ENCODE measurements around the gene CYTH1.

Gene CYTH1

DNA sequence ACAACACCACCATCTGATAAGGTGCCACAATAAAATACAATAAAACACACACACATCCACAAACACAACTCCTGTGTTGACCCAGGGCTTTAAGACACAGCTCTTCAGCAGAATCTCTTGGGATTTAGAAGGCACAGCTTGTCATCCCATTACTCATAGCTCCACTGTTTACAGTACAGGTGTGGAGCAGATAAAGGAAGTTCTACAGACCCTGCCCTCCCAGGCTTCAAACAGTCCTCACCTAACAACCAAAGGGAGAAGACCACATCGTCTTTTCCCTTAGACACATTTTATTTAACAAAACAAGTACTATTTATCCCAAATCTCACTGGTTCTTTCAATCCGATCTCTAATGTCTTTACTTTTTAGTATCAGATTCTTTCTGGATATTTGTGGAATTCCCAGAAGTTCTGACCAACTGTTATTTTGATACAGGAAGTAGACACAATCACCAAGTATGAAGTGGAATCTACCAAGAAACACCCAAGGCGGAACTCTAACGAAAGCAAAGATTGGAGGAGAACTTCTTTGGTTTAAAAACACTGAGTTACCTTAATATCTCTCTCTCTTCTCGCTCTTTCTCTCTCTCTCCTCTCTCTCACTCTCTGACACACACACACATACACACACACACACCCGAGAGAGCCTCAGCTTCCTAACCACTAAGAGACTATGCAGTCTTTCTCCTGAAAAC, 46.1 kb downstream of the CYTH1 start:
- no peak for DNase-seq (ENCODE audit: low read depth)

DNA sequence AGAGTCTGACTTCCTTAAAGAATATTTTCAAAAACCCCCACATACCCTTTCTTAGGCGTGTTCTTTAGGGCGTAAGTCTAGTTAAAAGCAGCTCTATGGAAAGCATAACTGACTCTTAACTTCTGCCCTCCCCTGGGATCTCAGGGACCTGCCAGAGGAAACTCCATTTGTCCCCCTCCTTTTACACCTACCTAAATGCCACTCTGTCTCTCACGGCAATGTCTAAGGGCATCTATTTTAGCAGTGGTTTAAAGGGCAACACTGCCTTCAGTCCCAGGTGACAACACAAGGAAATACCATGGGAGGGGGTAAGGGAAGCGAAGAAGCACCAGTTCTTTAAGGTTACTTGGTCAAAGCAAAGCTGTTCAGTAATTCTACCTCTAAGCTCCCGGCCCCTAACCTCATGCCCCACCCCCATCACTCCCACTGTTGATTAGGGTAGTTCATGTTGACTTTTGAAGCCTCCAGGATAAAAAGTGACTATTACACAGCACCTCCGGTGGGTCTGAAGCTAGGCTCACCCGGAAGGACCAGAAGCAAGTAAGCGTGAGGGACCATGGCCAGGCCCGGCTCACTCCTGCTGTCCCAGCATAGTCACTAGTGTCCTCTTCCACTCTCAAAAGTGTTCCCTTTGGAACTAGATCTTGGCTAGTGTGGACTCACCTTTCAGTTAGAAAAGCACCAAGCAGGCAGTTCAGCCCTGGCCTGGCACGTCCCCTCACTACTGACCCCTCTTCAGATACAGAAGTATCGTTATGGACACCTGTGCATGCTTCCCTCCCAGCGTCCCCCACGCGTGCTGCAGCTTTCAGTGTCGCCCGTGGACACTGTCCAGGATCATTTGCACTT, 47.1 kb downstream of the CYTH1 start:
- no peak for DNase-seq (ENCODE audit: low read depth)

DNA sequence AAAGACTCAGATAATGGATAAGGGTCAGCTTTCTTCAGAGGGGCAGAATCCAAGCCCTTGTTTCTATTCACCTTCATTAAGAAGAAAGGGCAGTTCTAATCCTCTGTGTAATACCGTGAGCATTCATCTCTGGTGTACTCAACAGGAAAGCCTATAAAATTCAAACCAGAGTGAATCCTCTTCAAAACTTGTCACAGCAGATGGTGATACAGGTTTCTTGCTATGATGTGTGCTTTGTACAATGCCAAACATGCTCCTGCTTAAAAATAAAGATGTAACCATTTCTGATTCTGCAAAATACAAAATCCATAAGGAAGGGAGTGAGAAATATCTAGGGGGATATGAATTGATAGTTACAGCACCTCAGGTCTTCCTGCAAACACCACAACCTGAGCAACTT, 49.7 kb downstream of the CYTH1 start:
- no peak for DNase-seq (ENCODE audit: low read depth)

GRCh38 chr17:78731904-78732303, 50.2 kb downstream of the CYTH1 start:
- no peak for DNase-seq (ENCODE audit: low read depth)

GRCh38 chr17:78729641-78730040, 52.4 kb downstream of the CYTH1 start:
- DNase-seq (ENCODE audit: low read depth): no peak

DNA sequence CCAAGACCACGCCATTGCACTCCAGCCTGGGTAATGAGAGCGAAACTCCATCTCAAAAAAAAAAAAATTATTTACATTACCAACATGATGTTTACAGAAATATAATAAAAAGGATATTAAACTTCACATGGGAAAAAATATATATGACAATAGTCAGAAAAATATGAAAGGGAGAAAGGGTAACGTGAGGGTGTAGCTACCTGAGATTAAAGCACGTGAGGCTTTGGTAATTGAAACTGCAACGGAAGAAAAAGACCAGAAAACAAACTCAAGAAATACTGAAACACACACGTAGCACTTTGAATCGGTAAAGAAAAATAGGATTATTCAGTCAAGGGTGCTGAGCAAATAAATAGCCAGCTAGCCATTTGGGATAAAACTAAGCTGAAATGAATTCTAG, 53.6 kb downstream of the CYTH1 start:
- no peak for DNase-seq (ENCODE audit: low read depth)

DNA sequence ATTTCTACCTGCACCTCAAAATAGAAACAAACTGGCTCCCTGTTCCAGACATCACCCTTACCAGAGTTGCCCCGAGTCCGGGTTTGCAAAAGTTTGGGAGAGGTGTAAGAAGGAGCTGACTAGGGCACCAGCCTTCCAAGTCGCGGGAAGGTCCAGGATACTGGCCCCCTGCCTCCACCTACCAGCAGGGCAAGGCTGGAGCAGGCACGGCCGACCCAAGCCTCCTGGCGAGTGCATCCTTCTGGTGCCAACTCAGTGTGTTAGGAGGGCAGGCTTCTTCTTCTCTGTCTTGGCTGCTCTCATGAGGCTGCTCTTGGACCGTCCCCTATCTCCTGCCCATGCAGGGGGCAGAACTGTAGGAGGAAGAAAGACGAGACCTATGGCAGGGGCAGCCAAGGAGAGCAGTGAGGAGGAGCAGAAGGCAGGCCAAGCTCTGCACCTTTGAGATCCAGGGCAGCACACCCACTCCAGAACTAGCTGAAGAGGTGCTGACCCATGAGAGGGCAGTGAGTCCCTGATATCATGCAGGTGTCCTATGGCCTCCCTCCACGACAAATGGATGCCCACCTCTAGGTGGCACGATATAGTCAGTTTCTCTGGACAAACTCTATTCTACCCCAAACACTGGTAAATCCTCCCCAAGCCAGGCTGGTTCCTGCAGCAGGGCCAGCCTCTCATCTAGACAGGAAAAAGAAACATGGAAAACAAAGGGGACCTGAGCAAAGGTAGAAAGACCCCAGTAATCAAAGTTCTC, 54.4 kb downstream of the CYTH1 start:
- DNase-seq (ENCODE audit: low read depth): no peak

DNA sequence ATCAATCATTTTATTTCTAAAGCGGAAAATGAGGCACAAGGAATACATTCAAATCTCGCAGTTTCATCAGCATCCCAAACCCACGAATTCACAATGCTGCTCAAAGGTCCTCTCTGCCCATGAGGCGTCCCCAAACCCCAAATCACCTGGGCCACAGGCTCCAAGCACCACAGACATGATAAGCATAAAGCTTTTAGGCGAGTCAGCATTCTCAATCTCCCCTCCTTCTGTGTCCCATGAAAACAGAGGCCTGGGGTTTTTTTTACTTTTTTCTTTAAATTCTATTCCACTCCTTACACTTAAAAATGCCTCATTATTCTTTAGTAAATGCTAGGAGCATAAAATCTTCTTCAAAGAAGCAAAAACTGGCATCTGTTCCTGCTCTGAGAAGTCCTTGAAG, 55.0 kb downstream of the CYTH1 start:
- DNase-seq (ENCODE audit: low read depth): no peak

DNA sequence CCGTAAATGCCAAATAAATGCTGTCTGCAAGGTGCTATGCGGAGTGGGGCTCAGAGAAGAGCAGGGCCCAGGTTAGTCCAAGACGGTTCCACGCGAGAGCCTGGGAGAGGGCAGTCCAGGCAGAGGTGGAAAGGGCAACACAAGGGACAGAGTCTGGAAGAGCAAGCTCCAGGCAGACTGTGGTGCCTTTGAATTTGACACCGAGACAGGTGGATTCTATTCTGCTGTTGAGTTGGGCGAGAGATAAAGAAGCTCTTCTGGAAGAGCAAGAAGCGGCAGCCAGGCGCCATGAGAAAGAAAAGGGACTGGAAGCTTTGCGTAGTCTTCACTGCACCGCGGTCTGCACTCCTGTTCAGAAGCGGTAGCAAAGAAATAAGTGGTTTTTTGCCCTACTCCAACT, 55.6 kb downstream of the CYTH1 start:
- no peak for DNase-seq (ENCODE audit: low read depth)

DNA sequence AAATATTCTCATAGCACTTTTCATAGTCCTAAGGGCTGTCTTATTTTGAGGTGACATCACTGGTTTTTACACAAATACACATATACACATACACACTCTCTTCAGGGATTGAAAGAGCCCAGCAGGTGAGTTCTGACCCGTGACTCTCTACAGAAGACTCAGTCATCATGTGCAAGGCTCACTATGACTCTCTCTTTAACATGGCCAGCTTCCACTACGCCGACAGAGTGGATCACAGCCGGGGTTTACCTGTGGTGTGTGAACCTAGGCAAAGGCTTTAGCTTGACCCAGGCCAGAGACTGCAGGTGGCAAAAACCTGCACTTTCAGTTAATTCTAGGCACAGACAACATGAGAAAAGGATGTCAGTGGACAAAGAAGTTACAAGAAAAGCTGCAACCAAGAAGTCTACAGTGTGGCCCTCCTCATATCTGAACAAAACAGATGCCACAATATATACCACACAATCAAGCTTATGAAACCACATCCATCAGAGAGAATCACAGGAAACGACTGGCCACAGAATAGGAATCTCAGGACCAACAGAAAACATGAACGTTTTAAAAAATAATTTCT, 56.5 kb downstream of the CYTH1 start:
- no peak for DNase-seq (ENCODE audit: low read depth)

GRCh38 chr17:78724999-78725398, 57.1 kb downstream of the CYTH1 start:
- no peak for DNase-seq (ENCODE audit: low read depth)

GRCh38 chr17:78724544-78724943, 57.5 kb downstream of the CYTH1 start:
- no peak for DNase-seq (ENCODE audit: low read depth)

DNA sequence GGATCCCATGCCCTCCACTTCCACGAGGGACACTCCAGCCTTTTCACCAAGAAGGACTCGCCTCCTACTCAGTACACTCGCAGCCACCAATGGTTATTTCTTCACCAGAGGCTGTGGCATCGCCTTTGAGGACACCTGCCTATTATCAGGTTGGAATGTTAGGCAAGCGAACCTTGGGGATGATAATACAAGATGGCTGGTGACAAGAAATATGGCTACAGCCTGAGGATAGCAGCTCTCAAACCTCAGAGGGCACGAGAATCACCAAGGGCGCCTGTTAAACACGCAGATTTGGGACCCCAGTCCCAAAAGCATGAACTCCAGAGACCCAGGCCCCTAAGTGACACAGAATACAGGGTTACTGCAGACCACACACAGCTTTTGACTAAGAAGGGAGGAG, 58.1 kb downstream of the CYTH1 start:
- no peak for DNase-seq (ENCODE audit: low read depth)

- DNase-seq (ENCODE audit: low read depth): no peak
These were observed 58.9 kb downstream of the CYTH1 start for GRCh38 chr17:78723001-78723796.

DNA sequence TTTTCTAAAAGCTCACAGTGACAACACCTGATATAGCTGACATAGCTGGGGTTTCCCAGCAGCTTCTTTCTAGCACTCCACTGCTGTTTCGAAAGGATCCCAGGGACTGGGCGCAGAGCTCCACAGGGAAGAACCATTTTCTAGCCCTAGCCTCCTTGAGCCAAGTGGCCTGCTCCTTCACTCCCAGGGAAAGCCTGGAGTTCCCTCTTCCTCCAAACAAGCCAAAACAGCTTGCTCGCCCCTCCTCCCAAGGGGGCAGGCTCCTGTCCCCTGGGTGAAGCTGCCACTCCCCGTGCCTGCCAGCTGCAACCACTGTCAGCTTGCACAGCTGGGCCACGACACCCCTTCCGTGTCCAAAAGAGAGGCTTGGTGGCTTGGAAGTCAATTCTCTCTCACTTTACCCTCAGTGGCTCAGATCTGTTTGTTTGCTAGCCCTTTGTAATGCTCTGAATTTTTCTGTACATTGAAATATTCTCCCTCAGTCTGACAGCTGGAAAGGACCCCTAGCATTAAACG, 59.8 kb downstream of the CYTH1 start:
- no peak for DNase-seq (ENCODE audit: low read depth)

GRCh38 chr17:78719630-78720298, 62.3 kb downstream of the CYTH1 start:
- DNase-seq (ENCODE audit: low read depth): no peak

- DNase-seq (ENCODE audit: low read depth): no peak
These were observed 63.4 kb downstream of the CYTH1 start for GRCh38 chr17:78718575-78719208.

DNA sequence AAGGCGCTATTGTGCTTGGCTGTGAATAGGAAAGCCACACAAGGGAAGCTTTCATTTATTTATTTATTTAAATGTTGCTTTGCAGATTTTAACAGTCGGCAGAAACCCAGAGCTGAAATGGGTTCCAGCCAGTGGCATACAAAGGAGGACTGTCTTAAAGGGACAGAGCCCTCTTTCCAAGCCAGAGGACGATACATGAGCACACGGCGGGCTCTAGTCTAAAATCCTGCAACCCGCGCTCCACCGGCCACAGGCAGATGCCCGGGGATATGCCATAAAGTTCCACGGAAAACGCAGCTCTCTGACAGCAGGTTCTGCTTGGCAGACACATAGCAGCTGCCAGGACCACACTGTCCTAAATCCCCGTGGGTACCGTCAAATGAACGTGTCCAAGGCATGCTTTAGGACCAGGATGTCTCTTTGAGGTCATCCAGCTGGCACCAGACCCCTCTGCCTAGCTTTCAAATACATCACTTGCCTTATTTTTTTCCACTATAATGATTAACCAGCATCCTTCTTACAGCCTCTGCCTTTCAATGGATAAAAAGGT, 64.6 kb downstream of the CYTH1 start:
- no peak for DNase-seq (ENCODE audit: low read depth)

GRCh38 chr17:78716814-78717393, 65.2 kb downstream of the CYTH1 start:
- DNase-seq (ENCODE audit: low read depth): peak; percentile 35

DNA sequence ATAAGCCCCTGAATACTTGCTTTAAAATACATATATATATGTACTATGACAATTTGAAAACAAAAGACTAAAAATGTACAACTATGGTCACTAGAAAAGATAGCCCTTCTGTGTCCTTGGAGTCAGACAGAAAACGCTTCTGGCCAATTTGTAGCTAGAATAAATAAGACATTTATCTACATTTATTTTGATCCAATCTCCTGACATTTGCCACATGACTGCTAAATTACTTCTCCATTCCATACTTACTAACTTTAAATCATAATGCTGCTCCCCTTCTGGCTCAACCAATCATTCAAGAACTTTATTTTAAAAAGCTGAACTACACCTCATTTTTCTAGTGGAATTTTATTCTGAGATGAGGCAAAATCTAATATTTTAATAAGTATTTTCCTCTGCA, 65.8 kb downstream of the CYTH1 start:
- no peak for DNase-seq (ENCODE audit: low read depth)

Data from stimulated activated CD4-positive, alpha-beta T cell treated with anti-CD3 and anti-CD28 coated beads, Interleukin-2, amount 100 ng/mL, for 4 hours (primary cell).